Globus pallidus (tissue), 1 donor: ENCODE data around the gene EFCAB10.

ENCODE experiments used
- DNase-seq: peaks from one replicate; pipeline ENCODE4 v3.0.0-alpha.2; 2015; ENCODE audit warnings: low spot score

EFCAB10 gene

DNA sequence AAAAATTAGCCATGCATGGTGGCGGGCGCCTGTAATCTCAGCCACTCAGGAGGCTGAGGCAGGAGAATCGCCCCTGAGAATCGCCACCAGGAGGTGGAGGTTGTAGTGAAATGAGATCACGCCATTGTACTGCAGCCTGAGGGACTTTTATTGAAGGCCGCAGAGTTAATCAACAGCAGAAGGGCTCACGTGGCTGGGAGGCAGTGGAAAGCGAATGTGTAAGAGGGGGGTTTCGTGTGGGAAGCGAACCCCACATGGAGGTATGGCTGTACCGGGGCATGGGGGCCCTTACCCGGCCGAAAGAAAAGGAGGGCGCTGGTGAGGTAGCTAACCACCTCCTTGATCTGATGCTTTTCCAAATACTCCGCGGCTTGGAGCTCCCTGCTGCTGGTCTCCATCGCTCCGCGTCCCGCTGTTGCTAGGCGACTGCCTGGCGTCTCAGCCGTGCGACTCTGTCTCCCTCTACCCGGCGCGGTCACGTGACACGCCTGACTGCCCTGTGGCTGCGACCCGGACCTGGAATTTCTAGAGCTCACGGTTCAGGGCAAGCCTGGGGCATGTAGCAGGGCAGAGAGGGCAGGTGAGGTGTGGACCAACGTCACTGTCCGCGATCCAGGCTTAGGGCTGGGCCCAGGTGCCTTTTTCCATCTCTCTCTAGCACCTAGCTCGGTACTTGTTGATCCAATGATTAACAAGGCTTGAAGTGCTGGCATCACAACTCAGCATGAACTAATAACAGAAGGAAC, at the start of gene EFCAB10:
Gene EFCAB10 (minus strand): TSS at position 428 of the 746 bp plus-strand sequence. CDS start 30 bp downstream, at position 398.
- DNase-seq = peak; percentile 63

DNA sequence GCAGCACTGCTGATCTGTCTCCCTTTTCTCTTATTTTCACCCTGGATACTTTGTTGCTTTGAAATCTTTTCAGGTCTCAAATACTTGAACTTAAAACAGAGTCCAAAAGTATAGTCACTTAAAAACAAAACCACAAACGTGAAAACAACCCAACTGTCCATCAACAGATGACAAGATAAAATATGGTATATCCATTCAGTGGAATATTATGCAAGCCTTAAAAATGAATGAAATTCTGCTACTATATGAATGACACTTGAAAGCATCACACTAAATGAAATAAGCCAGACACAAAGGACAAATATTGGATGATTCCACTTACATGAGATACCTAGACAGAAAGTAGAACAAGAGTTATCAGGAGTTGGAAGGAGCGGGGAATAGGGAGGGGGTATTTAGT, 44.7 kb upstream of the EFCAB10 start:
- DNase-seq = no peak

- no peak for DNase-seq
Measured at GRCh38 chr7:105623906-105624305, 42.6 kb upstream of the EFCAB10 start.

- no peak for DNase-seq
Measured at GRCh38 chr7:105623378-105623777, 42.1 kb upstream of the EFCAB10 start.

DNA sequence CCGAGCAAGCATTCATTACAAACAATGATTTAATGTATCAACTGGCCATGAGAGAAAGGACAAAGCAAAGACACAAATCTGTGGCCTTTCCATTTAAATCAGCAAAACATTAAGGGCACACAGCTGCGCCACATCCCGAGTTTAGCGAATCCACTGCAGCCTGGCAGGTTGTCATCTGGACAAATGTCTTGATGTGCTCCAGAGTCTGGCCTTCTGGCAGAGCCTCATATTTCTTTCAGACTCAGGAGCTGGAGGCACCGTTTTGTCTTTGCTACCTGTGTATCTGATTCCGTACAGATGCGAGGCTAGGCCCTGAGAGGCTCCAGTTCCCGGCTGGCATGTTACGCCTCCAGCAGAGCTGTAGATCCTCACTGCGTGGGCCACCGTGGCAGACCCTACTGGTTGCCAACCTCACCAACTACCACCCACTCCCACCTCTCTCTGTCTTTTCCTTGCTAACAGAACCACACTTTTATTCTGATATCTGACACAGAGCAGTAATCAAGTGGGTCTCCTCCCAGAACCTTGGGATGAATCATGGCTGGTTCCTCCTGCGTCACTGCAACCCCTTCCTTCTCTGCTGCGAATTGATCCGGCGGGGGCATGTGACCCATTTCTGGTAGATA, 40.9 kb upstream of the EFCAB10 start:
- peak; percentile 24 for DNase-seq

GRCh38 chr7:105621617-105622016, 40.3 kb upstream of the EFCAB10 start:
- DNase-seq = peak; percentile 74

DNA sequence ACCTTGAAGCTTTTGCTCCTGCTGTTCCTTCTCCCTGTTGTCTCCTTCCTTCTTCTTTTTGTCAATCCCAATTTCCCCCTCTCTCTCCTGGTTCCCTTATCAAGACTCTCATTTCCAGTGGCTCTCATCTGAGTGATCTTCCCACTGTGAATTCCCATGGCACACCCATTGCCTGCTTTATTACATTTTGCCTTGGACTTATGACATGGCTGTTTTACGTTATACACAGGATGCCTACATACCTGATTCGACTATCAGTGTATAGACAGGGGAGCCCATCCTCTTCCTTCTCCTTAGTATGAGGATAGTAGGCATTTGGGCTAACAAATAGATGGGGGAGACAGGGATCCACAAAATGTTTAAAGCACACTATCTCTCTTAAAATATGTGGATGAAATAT, 39.9 kb upstream of the EFCAB10 start:
- no peak for DNase-seq

DNA sequence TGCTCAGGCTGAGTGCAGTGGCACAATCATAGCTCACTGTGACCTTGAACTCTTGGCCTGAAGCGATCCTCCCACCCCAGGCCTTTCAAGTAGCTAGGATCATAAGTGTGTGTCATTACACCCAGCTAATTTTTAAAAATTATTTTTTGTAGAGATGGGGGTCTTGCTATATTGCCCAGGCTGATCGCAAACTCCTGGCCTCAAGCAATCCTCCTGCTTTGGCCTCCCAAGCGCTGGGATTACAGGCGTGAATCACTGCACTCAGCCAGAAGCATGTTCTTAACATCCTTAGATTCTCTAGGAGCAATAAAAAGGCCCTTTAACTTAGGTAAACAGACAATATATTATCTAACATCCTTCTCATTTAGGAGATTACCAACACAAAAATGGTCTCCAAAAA, 38.3 kb upstream of the EFCAB10 start:
- DNase-seq = no peak

- no peak for DNase-seq
Measured at GRCh38 chr7:105618016-105618296, 36.7 kb upstream of the EFCAB10 start.

DNA sequence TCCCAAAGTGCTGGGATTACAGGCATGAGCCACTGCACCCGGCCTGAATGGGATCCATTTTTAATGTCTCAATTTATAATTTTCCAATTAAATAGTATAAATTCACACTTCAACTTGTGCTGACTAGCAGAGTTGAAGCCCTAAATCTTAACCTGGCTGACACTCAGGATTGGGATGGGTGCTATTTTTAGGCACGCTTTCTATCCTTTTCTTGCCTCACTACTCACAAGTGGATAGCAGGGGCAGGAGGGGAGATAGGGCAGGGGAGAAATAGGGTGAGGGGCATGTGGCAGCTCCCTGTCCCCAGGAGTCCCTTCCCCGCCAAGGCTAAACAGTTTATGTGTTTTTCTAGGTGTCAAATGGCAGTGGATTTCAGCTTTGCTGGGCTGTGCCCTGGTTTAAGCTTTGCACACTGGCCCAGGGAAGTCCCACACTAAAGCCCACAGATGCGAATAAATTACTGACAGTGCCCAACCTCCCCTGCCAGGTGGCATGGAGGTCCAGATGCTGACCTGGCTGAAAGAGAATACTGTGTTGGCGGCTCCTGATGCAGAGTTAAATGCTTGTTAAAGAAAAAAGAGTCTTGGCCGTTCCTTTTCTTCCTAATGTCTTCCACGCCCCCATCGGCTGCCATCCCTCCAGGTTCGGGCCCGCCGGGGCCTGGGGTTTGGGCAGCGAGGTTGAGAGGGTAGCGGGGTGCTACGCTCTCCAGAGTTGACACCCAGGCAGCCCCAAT, 36.2 kb upstream of the EFCAB10 start:
- no peak for DNase-seq

GRCh38 chr7:105614341-105614840, 33.1 kb upstream of the EFCAB10 start:
- no peak for DNase-seq

- no peak for DNase-seq
Measured at GRCh38 chr7:105613611-105614330, 32.5 kb upstream of the EFCAB10 start.

DNA sequence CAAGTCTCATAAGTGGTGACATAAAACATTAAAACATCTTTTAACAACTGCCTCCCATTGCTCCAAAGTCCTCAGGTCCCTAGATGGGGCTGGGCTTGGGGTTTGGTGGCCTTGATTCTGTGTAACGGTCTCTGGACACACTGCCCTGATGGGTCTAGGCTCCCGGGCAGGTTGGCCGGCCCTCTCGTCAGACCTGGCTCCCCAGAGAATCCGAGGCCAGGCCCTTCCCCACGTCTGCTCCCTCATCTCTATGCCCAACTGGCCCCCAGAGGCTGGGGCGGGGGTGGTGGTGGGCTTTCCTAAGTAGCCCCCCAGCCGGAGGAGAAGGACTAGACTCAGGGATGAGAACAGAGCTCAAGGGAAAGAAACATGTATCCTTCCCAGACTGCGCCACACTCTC, 31.5 kb upstream of the EFCAB10 start:
- DNase-seq = no peak

GRCh38 chr7:105611856-105612775, 30.8 kb upstream of the EFCAB10 start:
- DNase-seq = no peak

DNA sequence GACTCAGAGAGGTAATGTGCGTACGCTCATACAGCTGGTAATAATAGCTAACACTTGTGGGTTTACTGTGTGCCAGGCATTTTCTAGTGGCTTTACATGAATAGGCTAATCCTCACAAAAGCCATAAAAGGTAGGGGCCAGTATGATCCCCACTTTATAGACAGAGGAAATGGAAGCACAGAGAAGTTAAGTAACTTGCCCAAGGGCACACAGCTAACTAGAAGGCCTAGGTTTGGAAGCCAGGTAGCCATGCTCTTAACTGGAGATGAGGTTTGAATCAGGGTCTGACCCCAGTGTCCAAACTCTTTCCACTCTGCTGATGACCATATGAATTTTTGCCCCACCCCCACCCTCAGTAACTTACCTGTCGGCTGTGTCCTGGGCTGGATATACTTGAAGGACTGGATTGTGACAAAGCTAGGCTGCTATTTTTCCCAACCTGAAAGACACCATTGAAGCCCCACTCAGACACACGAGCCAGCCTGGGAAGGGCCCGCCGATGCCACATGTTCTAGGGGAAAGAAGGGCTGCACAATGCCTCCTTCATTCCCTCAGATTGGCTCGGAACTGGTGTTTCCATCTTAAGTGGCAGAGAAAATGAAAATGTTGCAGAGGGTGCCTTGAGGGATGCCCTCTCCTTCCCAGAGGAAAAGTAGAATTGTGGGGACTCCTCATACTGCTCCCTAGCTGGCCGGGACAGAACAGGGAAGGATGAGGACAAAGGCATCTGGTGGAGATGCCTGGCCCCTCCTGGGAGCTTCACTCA, 29.1 kb upstream of the EFCAB10 start:
- DNase-seq = peak; percentile 20

DNA sequence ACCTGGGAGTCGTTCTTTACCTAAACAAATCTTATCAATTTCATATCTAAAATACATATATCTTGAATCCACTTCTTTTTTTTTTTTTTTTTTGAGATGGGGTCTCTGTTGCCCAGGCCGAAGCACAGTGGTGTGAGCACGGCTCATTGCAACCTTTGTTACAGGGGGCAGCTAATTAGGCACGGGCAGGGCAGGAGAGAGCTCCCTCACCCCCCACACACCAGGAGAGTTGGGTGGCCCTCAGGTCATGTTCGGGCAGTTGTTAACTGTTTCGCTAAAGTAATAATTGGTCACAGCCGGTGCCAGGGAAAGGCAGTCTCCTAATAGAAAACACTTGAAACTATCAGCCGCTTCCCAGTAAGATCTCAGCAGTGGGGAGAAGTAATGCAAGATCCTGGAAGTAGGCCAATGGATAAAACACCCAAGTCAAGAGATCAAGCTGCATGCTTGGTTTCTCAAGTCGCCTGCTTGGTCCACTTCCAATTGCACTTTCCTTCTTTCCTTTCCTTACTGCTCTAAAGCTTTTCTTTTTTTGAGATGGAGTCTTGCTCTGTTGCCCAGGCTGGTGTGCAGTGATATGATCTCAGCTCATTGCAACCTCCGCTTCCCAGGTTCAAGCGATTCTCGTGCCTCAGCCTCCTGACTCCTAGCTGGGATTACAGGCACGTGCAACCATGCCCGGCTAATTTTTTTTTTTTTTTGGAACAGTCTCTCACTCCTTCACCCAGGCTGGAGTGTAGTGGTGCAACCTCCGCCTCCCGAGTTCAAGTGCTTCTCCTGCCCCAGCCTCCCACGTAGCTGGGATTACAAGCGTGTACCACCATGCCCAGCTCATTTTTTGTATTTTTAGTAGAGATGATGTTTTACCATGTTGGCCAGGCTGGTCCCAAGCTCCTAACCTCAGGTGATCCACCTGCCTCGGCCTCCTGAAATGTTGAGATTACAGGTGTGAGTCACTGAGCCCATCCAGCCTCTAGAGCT, 21.3 kb upstream of the EFCAB10 start:
- DNase-seq = no peak

- no peak for DNase-seq
Measured at GRCh38 chr7:105600720-105601550, 19.6 kb upstream of the EFCAB10 start.

DNA sequence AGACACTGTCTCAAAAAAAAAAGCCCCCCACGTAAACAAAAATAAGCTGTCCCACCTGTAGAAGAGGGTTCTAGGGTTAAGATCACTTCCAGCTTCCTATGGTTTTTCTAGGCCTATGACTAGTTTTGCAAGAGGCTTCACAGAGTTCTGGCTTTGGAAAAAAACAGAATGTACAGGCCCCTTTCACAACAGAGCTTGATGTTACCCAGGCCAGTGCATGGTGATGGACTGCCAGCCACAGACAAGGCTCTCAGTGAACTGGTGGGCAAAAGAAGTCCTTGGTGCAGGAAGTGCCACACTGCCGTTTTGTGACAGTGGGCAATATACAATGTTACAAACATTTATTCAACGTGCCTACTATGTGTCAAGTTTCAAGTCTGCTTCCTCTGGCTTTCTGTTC, 18.3 kb upstream of the EFCAB10 start:
- DNase-seq = no peak
